Subcutaneous adipose tissue (tissue), 4 donors: ENCODE measurements around the gene SSUH2. TPM values are rescaled to one million over a fixed set of nuclear protein-coding genes. Genes with fewer than 3 reads are reported as not detected.

ENCODE experiments used
- CTCF ChIP-seq: fragments of 450-650 bp; IDR thresholded peaks from one replicate; pipeline ENCODE4 v1.5.1; 2016; ENCODE audit warnings: low read depth, mild to moderate bottlenecking, control low read depth, antibody characterized with exemption, moderate library complexity
- total RNA-seq, 4 donors: library from RNA; depleted of rRNA; stranded (reverse); fragments of >200 nt; gene quantifications; one replicate each; pipeline ENCODE4 v1.1.0, GENCODE V29; 2016

SSUH2 gene
- total RNA-seq, 4 donors from 2014 or later, result 0.98 to 2.1 TPM; not detected in 2

GRCh38 chr3:8619548-8619947, 25.1 kb downstream of the SSUH2 start:
- TF ChIP-seq CTCF, result no peak

GRCh38 chr3:8618950-8619349, 25.6 kb downstream of the SSUH2 start:
- TF ChIP-seq CTCF, result no peak

DNA sequence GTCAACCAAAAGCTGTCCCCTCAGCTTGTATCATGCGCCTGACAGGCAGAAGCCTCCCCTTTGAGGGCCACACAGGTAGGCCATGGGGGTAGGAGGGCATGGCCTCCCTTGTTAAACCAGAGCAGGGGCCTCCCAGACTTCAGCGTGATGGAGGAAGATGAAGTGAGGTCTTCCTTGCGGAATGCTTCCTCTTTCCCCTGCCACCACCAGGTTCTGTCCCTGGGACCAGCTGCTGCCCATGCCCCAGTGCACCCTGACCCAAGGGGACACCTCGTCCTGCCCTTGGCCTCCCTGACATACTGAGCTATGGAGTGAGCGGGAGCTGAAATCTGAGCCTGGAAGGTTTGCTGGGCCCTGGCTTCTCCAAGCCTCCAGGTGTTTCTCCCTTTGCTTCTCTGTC, 26.7 kb downstream of the SSUH2 start:
- no peak for TF ChIP-seq CTCF

DNA sequence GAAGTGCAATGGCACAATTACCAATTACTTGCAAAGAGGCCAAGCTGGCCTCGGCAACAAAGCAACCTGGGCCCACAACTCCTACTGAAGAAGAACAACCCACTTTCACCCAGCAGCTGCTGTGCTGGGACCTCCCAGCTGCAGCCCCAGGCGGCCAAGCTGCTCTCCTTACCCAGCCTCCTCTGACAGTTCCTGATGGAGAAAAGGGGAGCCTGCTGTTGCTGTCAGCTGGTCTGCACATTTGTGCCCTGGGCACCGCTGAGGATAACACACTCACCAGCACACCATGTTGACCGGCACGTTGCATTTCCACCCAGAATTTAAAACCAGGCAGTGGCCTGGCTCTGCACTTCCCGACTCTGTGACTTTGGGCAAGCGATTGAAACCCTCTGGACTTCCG, 33.6 kb downstream of the SSUH2 start:
- TF ChIP-seq CTCF, result no peak

DNA sequence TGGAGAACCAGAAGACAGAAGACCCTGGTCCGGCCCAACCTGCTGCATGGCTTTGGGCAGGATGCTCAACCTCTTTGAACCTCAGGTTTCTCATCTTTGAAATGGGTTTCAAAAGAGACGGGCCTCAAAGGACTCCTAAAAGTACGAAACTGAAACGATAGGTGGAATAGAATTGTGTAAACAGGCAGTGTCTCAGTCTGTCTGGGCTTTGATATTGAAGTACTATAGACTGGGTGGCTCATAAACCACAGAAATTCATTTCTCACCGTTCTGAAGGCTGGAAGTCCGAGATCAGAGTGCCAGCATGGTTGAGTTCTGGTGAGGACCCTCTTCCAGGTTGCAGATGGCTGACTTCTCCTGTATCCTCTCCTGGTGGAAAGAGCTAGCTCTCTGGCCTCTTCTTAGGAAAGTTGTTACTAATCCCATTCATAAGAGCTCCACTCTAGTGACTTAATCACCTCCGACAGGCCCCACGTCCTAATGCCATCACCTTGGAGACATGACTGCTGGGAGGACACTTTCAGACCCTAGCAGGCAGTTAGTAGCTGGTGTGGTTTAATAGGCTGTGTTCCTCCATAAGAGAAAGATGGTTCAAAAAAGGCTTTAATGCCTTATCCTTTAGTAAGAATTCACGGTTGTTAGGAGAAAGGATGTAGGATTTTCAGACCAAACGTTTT, 35.7 kb downstream of the SSUH2 start:
- no peak for TF ChIP-seq CTCF

- TF ChIP-seq CTCF, result no peak
Measured at GRCh38 chr3:8608041-8608790, 36.4 kb downstream of the SSUH2 start.

- no peak for TF ChIP-seq CTCF
Measured at GRCh38 chr3:8607234-8608040, 37.2 kb downstream of the SSUH2 start.
